Activated T-helper 1 cell treated with anti-CD3 and anti-CD28 coated beads, Interleukin-2, amount 50 U/mL, for 16 hours (primary cell): ENCODE measurements around the gene NF2.
"Not testable (repeated sequence)": the region's sequence is repeated elsewhere in the genome, so short reads cannot be mapped to it uniquely, and the experiment has no call there.

Experiments used
- DNase-seq, 2 donors: peaks; one replicate each; pipeline ENCODE4 v3.0.0-alpha.2; 2020; ENCODE audit warnings: low read depth in 1 of 2, low spot score in 1 of 2

NF2 gene

GRCh38 chr22:29596408-29596807 lies 7.0 kb upstream of the NF2 start:
- DNase-seq, result no peak

GRCh38 chr22:29597871-29598683 lies 5.4 kb upstream of the NF2 start:
- not testable (repeated sequence) for DNase-seq

GRCh38 chr22:29598684-29599020 lies 4.8 kb upstream of the NF2 start:
- DNase-seq, result no peak

GRCh38 chr22:29604076-29604360 lies 585 bp downstream of the NF2 start:
- DNase-seq, result no peak

- DNase-seq, result no peak
These were observed 2.1 kb downstream of the NF2 start for GRCh38 chr22:29605527-29605850.

GRCh38 chr22:29606320-29606719 lies 2.9 kb downstream of the NF2 start:
- no peak for DNase-seq

- DNase-seq, result no peak
These were observed 4.0 kb downstream of the NF2 start for GRCh38 chr22:29607426-29607825.

GRCh38 chr22:29609139-29609538 lies 5.7 kb downstream of the NF2 start:
- no peak for DNase-seq

GRCh38 chr22:29610780-29611179 lies 7.3 kb downstream of the NF2 start:
- DNase-seq, result no peak

GRCh38 chr22:29615705-29616327 lies 12.4 kb downstream of the NF2 start:
- DNase-seq, result no peak

- no peak for DNase-seq
These were observed 14.6 kb downstream of the NF2 start for GRCh38 chr22:29617922-29618629.

GRCh38 chr22:29621761-29622526 lies 18.5 kb downstream of the NF2 start:
- DNase-seq, result no peak

- no peak for DNase-seq
These were observed 19.6 kb downstream of the NF2 start for GRCh38 chr22:29623059-29623458.

- DNase-seq, result no peak
These were observed 20.2 kb downstream of the NF2 start for GRCh38 chr22:29623553-29624169.

GRCh38 chr22:29625090-29625825 lies 21.8 kb downstream of the NF2 start:
- no peak for DNase-seq

GRCh38 chr22:29626497-29627195 lies 23.2 kb downstream of the NF2 start:
- no peak for DNase-seq

GRCh38 chr22:29627196-29627535 lies 23.7 kb downstream of the NF2 start:
- DNase-seq, result no peak

GRCh38 chr22:29628996-29629902 lies 25.8 kb downstream of the NF2 start:
- no peak for DNase-seq

- DNase-seq, result no peak
These were observed 26.6 kb downstream of the NF2 start for GRCh38 chr22:29629903-29630516.
